ENCODE results near the gene TPRG1L. TPM values are rescaled to one million over a fixed set of nuclear protein-coding genes. Genes with fewer than 3 reads are reported as not detected.
A peak's percentile ranks its signal among the peaks of the same experiment; 100 is the strongest.

Gene TPRG1L
- total RNA-seq, 2 experiments from 2014 or later, result 9.5 to 10.0 TPM

DNA sequence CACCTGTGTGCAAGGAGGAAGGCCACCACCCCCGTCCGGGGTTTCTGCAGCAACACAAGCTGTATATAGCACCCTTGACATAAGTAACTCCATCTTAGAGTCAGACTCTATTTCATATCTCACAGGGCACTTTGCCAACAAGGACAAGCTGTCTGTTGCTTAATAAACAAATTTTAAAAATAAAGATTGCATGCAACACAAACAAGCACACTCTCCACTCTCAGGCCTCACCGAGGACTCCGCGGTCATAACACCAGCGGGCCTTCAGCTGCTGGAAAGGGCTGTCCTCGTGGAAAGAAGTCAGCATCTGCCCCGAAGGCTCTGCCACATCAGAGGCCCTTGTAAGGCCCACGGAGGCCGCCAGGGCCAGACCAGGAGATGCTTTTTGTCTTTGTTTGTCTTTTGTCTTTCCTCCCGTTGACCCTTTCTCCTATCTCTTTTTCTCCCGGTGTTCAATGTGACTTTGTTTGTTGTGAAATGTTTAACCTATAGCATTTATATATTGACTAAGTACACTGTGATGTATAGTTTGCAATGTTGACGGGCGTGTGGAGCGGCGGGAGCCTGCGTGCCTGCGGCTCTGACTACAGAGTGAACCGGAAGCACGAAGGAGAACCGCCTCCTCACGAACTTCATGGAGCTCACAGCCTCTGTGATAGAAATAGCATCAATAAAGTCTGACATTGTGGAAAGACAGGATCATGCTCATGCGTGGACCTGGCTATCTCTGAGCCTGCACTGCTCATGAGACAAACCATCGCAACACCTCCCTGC is 37.6 kb upstream of the TPRG1L start:
- no peaks in the 10 kb centered on the region for H3K9me3 Mint-ChIP-seq
- no peaks in the 10 kb centered on the region for H3K36me3 Mint-ChIP-seq
- H3K27ac Mint-ChIP-seq, result no peak overlapping the region
- H3K27me3 Mint-ChIP-seq, result no peaks in the 10 kb centered on the region
- no peaks in the 10 kb centered on the region for H3K4me1 Mint-ChIP-seq
- no peak overlapping the region for H3K4me3 Mint-ChIP-seq
- no peak for DNase-seq

DNA sequence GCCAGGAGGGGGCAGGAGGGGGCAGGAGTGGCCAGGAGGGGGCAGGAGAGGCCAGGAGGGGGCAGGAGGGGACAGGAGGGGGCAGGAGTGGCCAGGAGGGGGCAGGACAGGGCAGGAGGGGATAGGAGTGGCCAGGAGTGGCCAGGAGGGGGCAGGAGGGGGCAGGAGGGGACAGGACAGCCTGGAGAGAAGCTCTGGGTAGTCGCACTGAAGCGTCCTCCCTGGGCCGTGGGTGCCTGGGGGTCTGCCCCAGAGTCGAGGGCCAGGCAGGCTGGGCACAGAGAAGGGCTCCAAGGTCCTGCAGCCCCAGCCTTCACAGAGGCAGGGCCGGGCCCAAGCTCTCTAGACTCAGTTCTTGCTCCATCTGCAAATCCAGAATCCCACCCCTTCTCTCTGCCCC is 36.4 kb upstream of the TPRG1L start:
- no peak overlapping the region for H3K4me3 Mint-ChIP-seq
- no peak for DNase-seq
- H3K27me3 Mint-ChIP-seq, result no peaks in the 10 kb centered on the region
- H3K9me3 Mint-ChIP-seq, result no peaks in the 10 kb centered on the region
- H3K4me1 Mint-ChIP-seq, result no peaks in the 10 kb centered on the region
- no peaks in the 10 kb centered on the region for H3K36me3 Mint-ChIP-seq
- no peak overlapping the region for H3K27ac Mint-ChIP-seq

DNA sequence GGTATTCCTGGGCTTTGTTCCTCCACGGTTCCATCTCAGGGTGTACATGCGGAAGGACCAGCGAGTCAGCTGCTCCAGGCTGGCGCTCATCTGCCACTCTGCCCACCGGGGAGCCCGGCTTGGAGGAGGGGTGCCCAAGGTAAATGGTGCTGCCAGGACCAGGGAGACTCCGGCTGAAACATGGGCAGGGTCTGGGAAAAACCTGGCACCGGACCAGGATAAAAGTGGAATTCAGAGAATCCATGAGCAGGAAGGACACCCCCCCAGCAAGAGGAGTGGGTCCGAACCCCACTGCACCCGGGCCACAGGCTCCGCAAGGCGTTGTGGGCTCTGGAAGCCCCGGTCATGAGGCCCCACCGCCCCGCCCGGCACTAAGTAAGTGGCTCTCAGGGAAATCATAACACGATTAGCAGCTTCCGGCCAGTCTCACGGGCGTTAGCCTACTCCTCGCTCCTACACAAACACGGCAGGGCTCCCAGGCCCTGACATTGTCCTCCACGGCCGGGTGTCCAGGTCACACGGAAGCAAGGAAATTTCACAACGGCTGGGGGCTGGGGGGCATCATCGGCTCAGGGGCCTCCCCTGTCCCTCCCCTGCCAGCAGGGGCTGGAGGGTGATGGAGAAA is 34.6 kb upstream of the TPRG1L start:
- Mint-ChIP-seq H3K4me1 (peaks cover 3% of the 10 kb centered on the region), H3K4me3 (no peak overlapping the region), H3K9me3 (no peaks in the 10 kb centered on the region), H3K36me3 (no peaks in the 10 kb centered on the region), H3K27me3 (no peaks in the 10 kb centered on the region), H3K27ac (no peak overlapping the region)
- DNase-seq, result no peak

DNA sequence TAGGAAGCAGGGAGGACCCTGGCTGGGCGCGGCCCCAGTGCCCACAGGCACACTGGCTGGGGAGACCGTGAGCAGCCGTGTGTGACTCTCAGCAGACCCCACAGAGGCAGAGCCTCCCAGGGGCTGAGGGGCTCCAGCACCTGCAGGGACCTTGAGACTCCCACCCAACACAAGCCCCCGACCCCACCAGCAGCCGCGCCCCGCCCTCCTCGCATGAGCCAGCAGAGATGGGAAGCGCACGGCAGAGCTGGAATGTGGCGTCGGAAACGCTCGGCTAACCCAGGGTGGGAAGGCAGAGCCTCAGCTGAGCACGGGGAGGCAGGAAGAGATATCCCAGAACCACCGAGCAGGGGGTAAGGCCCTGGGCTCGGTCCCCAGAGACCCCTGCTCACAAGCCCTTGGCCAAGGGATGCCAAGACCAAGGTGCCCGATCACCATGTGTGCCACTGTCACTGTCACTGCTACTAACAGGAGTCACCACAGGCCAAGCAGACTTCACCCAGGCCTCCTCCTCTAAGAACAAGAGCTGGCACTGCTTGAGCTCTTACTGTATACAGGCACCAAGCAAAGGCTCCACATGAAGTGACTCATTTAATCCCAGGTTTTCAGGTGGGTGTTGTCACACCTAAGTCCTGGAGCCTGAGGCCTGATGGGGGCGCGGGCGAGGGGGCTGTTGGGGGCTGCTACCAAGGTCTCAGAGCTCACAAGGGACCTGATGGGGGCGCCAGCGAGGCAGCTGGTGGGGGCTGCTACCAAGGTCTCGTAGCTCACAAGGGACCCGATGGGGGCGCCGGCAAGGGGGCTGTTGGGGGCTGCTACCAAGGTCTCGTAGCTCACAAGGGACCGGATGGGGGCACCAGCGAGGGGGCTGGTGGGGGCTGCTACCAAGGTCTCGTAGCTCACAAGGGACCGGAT is 33.6 kb upstream of the TPRG1L start:
- Mint-ChIP-seq H3K27me3 (no peaks in the 10 kb centered on the region), H3K36me3 (no peaks in the 10 kb centered on the region), H3K4me1 (peaks cover 3% of the 10 kb centered on the region), H3K9me3 (no peaks in the 10 kb centered on the region), H3K27ac (no peak overlapping the region), H3K4me3 (no peak overlapping the region)
- DNase-seq, result no peak

DNA sequence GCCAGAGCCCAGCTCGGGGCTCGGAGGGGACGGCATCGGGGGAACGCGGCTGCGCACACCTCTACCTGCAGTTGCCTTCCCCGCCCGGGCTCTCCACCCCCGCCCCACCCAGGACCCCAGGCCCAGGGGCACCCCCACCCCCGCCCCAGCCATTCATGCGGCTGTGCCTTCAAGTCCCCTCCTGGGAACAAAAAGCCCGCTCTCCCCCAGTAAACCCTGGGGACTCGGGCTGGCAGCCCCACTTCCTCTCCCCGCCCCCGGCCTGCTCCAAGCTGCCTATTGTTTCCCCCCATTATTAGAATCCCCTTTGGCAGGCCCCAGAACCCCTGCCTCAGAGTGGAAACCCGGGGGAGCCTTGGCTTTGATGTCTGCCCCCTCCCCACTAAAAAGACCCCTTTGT is 31.5 kb upstream of the TPRG1L start:
- no peaks in the 10 kb centered on the region for H3K9me3 Mint-ChIP-seq
- no peak for DNase-seq
- no peaks in the 10 kb centered on the region for H3K36me3 Mint-ChIP-seq
- no peaks in the 10 kb centered on the region for H3K27me3 Mint-ChIP-seq
- no peak overlapping the region for H3K4me3 Mint-ChIP-seq
- H3K4me1 Mint-ChIP-seq, result peaks cover 14% of the 10 kb centered on the region
- no peak overlapping the region for H3K27ac Mint-ChIP-seq

DNA sequence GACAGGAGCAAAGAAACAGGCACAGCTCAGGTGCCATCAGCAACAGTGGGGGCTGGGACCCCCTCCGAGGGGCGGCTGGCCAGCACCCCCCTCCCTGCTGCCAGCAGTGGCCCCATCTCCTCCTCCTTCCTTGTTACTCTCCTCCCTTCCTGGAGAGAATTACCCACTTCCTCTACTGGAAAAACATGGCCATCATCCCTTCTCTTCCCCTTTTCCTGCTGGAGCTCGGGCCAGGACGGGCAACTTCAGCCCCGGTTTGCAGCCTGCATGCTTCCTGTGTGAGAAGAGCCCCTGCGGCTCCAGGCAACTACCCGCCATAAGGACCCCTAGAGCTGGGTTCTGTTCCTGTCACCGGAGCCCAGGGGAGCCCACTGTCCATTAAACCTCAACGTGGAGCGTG is 31.1 kb upstream of the TPRG1L start:
- no peaks in the 10 kb centered on the region for H3K9me3 Mint-ChIP-seq
- H3K36me3 Mint-ChIP-seq, result no peaks in the 10 kb centered on the region
- H3K27ac Mint-ChIP-seq, result no peak overlapping the region
- DNase-seq, result no peak
- no peaks in the 10 kb centered on the region for H3K27me3 Mint-ChIP-seq
- H3K4me1 Mint-ChIP-seq, result peaks cover 15% of the 10 kb centered on the region
- H3K4me3 Mint-ChIP-seq, result no peak overlapping the region

DNA sequence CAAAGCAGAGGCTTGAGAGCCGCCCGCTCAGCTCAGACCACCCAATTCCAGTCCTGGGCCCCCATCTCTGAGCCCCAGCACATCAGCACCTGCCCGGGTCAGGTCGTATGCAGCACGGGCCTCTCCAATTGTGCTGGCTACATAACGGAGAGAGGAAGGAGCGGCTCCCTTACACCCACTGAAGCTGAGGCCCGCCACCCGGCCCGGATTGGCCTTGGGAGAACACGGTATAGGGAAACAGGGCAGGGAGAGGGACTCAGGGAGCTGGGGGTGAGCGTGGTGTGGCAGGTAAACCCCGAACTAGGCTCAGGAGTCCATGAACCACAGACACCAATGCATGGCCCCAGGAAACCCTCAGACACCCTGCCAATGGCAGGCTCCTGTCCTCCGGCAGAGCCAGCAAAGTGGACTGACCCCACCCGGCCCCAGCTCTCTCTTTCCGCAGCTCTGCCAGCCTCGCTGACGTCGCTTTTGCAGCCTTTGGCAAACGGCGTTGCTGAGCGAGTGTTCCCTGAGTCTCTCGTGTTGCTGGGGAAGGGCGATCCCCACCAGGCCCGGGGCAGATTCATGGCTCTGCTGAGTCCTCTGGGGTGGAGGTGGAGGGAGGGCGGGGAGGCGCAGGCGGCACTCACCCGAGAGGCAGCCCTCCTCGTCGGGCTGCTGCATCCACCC is 30.0 kb upstream of the TPRG1L start:
- no peaks in the 10 kb centered on the region for H3K9me3 Mint-ChIP-seq
- H3K36me3 Mint-ChIP-seq, result no peaks in the 10 kb centered on the region
- no peak for DNase-seq
- H3K4me3 Mint-ChIP-seq, result no peak overlapping the region
- no peaks in the 10 kb centered on the region for H3K27me3 Mint-ChIP-seq
- H3K4me1 Mint-ChIP-seq, result peaks cover 15% of the 10 kb centered on the region
- H3K27ac Mint-ChIP-seq, result no peak overlapping the region

DNA sequence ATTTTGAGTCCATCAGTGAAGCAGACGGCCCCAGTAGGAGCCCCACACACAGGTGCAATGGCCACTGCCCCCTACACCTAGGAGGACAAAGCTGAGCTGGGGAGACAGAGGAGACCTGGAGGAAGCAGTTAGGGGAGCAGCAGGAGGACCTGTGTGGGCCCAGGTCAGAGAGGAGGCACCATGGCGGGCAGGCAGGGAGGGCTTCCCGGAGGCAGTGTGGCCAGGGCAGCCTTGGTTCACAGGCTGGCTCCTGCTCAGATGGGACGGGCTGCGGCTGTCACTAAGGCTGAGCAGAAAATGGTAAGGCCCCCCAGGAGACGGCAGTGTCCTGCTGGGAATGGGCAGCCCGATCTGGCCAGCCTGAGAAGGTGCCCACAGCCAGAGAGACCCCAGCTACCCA is 28.9 kb upstream of the TPRG1L start:
- H3K9me3 Mint-ChIP-seq, result no peaks in the 10 kb centered on the region
- H3K4me1 Mint-ChIP-seq, result peaks cover 15% of the 10 kb centered on the region
- no peak overlapping the region for H3K27ac Mint-ChIP-seq
- H3K27me3 Mint-ChIP-seq, result no peaks in the 10 kb centered on the region
- no peak overlapping the region for H3K4me3 Mint-ChIP-seq
- H3K36me3 Mint-ChIP-seq, result no peaks in the 10 kb centered on the region
- no peak for DNase-seq

DNA sequence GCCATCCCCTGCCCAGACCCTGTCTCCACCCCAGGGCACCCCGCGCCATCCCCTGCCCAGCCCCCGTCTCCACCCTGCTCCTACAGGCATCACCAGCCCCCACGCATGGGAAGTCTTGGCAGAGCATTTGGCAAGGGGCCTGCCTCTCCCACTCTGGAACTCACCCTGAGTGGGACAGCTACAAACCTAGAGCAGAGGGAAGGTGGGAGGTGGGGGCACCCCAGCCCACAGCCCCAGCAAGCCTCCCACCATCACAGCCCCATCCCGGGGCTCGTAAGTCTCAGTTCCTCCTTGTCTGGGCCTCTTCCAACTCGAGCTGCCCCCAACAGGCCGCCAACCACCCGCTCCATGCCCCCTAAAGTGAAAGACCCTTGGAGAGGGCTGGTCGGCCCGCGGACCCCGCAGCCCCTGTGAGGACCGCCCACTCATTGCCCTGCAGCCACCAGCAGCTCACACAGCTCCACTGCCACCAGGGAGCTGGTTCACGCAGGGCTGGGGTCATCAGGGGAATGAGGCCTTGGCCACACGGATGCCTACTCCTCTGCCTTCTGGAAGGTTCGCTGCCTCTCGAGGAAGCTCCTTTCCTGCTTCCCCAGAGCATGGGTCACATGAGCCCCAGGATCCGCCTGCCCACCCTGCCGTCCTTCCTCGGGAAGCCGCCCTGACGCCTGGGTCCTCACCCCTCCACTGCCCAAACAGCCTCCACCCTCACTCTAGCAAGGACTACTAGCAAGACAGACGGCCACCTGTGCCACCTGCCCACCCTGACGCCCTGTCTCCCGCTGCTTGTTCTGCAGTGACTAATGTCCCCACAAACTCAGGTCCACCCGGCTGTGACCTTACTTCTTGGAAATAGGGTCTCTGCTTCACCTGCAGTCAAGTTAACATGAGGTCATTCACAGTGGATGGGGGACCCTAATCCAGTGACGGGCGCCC is 27.9 kb upstream of the TPRG1L start:
- H3K27ac Mint-ChIP-seq, result peak overlapping the region; percentile 80

DNA sequence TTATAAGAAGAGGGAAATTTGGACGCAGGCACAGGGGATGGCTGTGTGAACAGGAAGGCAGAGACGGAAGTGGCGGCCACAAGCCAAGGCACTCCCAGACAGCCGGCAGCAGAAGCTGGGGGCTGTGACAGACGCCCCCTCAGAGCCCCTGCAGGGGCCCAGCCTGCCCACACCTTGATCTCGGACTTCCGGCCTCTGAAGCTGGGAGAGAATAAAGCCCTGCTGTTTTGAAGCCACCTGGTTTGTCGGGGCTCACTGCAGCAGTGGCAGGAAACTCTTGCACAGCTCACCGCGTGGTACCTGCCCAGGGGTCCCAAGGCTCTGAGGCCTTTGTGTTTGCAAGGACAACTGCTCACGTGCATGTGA is 27.2 kb upstream of the TPRG1L start:
- Mint-ChIP-seq H3K27ac (peak overlapping the region; percentile 80), H3K36me3 (no peaks in the 10 kb centered on the region), H3K27me3 (no peaks in the 10 kb centered on the region), H3K4me3 (no peak overlapping the region), H3K9me3 (no peaks in the 10 kb centered on the region), H3K4me1 (peaks cover 15% of the 10 kb centered on the region)
- DNase-seq, result no peak

More for the DNA sequence above, 27.9 kb upstream of the TPRG1L start:
- Mint-ChIP-seq H3K27me3 (no peaks in the 10 kb centered on the region), H3K4me1 (peaks cover 15% of the 10 kb centered on the region), H3K9me3 (no peaks in the 10 kb centered on the region), H3K36me3 (no peaks in the 10 kb centered on the region), H3K4me3 (no peak overlapping the region)
- no peak for DNase-seq

DNA sequence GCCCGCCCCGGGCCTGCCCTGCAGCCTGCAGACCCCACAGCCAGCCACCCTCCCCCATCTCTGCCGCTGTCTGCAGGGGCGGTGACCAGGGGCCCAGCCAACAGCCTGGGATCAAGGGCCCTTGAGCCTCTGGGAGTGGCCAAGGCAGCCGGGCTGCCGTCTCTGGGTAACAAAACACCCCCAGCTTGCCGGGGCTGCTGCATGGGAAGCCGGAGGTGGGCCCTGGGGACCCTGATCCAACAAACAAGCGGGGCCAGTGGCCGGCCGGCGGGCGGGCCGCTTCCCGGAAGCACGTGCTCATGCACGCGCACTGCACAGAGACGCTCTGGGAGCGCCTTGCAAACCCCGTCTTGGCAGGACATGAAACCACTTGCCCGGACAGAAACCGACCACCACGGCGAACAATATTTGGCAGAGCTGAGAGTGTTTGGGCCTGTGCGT is 26.7 kb upstream of the TPRG1L start:
- Mint-ChIP-seq H3K36me3 (no peaks in the 10 kb centered on the region), H3K27ac (peak overlapping the region; percentile 80), H3K9me3 (no peaks in the 10 kb centered on the region), H3K4me1 (peaks cover 15% of the 10 kb centered on the region), H3K27me3 (no peaks in the 10 kb centered on the region), H3K4me3 (no peak overlapping the region)
- DNase-seq, result no peak

DNA sequence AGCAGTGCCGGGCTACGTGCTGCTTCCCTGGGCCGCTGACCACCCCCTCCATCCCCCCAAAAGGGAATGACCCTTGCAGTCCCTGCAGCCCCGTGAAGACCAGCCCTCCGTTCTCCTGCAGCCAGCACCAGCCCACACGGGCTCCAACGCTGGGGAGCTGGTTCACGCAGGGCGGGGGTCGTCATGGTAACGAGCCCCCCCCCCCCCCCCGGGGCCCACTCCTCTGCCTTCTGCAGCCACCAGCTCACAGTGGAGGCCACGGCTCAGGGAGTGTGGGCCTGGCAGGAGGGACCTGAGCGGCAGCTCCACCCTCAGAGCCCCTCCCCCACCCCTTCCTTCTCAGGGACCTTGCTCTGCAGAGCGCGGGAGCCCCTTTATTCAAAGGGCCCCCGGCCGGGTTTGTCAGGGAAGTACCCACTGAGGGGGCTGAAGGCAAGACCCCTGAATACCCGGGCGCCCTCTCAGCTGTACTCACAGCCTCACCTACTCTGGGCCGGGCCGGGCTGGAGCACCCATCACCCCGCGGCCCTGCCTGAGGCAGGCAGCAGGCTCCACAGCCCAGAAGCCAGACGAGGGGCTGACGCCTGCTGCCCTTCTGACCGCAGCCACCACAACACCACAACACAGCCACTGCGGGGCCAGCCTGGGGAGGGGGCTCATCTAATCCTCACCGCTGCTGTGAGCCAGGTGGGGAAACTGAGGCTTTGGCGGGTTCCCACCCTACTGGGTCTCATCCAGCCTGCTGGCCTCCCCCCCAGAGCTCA is 26.1 kb upstream of the TPRG1L start:
- H3K4me1 Mint-ChIP-seq, result peaks cover 15% of the 10 kb centered on the region
- H3K27me3 Mint-ChIP-seq, result no peaks in the 10 kb centered on the region
- no peaks in the 10 kb centered on the region for H3K9me3 Mint-ChIP-seq
- H3K27ac Mint-ChIP-seq, result no peak overlapping the region
- H3K4me3 Mint-ChIP-seq, result no peak overlapping the region
- H3K36me3 Mint-ChIP-seq, result no peaks in the 10 kb centered on the region
- DNase-seq, result no peak

DNA sequence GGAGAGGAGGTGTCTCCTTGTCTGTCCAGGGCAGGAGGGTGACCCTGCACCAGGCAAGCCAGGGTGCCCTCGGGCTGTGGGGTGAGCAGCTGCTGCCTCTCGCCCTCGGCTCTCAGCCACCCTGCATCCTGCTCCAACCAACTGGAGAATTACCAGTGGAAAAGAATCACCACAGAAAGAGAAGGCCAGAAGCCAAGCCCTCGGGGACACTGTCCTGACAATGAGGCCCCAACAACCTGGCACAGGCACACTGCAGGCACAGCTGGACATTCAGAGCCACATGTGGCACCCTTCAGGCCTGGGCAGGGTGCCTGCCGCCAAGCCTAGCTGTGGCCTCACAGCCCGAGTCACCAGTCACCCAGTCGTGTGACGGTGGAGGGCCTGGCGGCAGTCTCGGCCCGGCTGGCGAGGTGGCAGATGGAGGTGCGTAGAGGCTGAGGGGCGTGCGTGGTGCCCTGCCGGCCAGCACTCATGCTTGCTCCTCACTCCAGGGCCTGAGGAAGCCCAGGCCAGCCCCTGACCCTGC is 25.5 kb upstream of the TPRG1L start:
- Mint-ChIP-seq H3K27me3 (no peaks in the 10 kb centered on the region), H3K27ac (no peak overlapping the region), H3K9me3 (no peaks in the 10 kb centered on the region), H3K4me3 (no peak overlapping the region), H3K4me1 (peaks cover 12% of the 10 kb centered on the region), H3K36me3 (no peaks in the 10 kb centered on the region)
- no peak for DNase-seq

Data from activated naive CD8-positive, alpha-beta T cell treated with anti-CD3 and anti-CD28 coated beads for 36 hours (primary cell).